CD8-positive, alpha-beta memory T cell (primary cell): Measurements from ENCODE around the gene PALLD. TPM values are rescaled to one million over a fixed set of nuclear protein-coding genes. Genes with fewer than 3 reads are reported as not detected.
A peak's percentile ranks its signal among the peaks of the same experiment; 100 is the strongest.

Experiments
- CTCF ChIA-PET: fragments of 350-600 bp; sonication (Branson Sonifier 250); formaldehyde crosslinking; loops from one replicate; lab custom pipeline; 2021; ENCODE audit warnings: antibody characterized with exemption; lab: Charles Lee
- POLR2A ChIA-PET: fragments of 350-600 bp; sonication (Branson Sonifier 250); formaldehyde crosslinking; loops from one replicate; lab custom pipeline; 2021; ENCODE audit warnings: antibody characterized with exemption; lab: Charles Lee
- DNase-seq, 5 donors: peaks; one replicate each; pipeline versions ENCODE4 v3.0.0 to v3.0.0-alpha.2; 2020 to 2022; ENCODE audit warnings: mixed read lengths in 1 of 5
- H3K27ac ChIP-seq: one replicate; pipeline ENCODE4 v1.7.0; 2013; ENCODE audit warnings: low read depth, mild to moderate bottlenecking, low read length, moderate library complexity
- H3K27me3 ChIP-seq: 2 replicates; pipeline ENCODE4 v1.7.0; 2013; ENCODE audit warnings: low read length, mild to moderate bottlenecking; ENCODE audit not compliant: insufficient read depth, poor library complexity, severe bottlenecking
- H3K36me3 ChIP-seq: 2 replicates; pipeline ENCODE4 v1.7.0; 2013; ENCODE audit warnings: mild to moderate bottlenecking, low read length, moderate library complexity; ENCODE audit not compliant: insufficient read depth
- H3K4me1 ChIP-seq: 2 replicates; pipeline ENCODE4 v1.7.0; 2013; ENCODE audit warnings: mild to moderate bottlenecking, low read length, moderate library complexity; ENCODE audit not compliant: insufficient read depth
- H3K4me3 ChIP-seq: 2 replicates; pipeline ENCODE4 v1.7.0; 2013; ENCODE audit warnings: mild to moderate bottlenecking, low read length
- H3K9me3 ChIP-seq: 2 replicates; pipeline ENCODE4 v1.7.0; 2013; ENCODE audit warnings: mild to moderate bottlenecking, low read length
- H3K27ac Mint-ChIP-seq, 8 donors: one replicate each; pipeline ENCODE4 v1.8.0; 2020 to 2021; ENCODE audit warnings: mixed read lengths in 8 of 8, mild to moderate bottlenecking in 6 of 8, inconsistent platforms in 3 of 8, moderate library complexity in 3 of 8
- H3K27me3 Mint-ChIP-seq, 2 donors: one replicate each; pipeline ENCODE4 v1.8.0; 2020 to 2021; ENCODE audit warnings: mixed read lengths in 2 of 2, mild to moderate bottlenecking in 1 of 2, moderate library complexity in 1 of 2
- H3K36me3 Mint-ChIP-seq, 3 donors: one replicate each; pipeline ENCODE4 v1.8.0; 2020 to 2021; ENCODE audit warnings: mixed read lengths in 3 of 3, inconsistent platforms in 1 of 3, mild to moderate bottlenecking in 1 of 3
- H3K4me1 Mint-ChIP-seq, 3 donors: one replicate each; pipeline ENCODE4 v1.8.0; 2020 to 2021; ENCODE audit warnings: mixed read lengths in 3 of 3, inconsistent platforms in 1 of 3, mild to moderate bottlenecking in 1 of 3
- H3K4me3 Mint-ChIP-seq, 7 donors: one replicate each; pipeline ENCODE4 v1.8.0; 2020 to 2021; ENCODE audit warnings: mixed read lengths in 7 of 7, mild to moderate bottlenecking in 6 of 7, moderate library complexity in 4 of 7, inconsistent platforms in 2 of 7
- H3K9me3 Mint-ChIP-seq, 5 donors: one replicate each; pipeline ENCODE4 v1.8.0; 2020 to 2022; ENCODE audit warnings: mixed read lengths in 5 of 5, mild to moderate bottlenecking in 3 of 5, moderate library complexity in 2 of 5, inconsistent platforms in 1 of 5
- polyA plus RNA-seq: library from polyadenylated mRNA; unstranded; fragments of 300-500 nt; fragmentation: Illumina TruSeq; gene quantifications from one replicate; pipeline ENCODE4 v1.2.3, GENCODE V29; 2021
- total RNA-seq, 2 experiments: library from RNA; stranded (reverse); gene quantifications; one replicate each; pipeline ENCODE4 v1.2.3, GENCODE V29; 2021

PALLD gene
- total and polyA plus RNA-seq, 3 experiments from 2014 or later: 0.35 to 0.97 (median 0.47) TPM

DNA sequence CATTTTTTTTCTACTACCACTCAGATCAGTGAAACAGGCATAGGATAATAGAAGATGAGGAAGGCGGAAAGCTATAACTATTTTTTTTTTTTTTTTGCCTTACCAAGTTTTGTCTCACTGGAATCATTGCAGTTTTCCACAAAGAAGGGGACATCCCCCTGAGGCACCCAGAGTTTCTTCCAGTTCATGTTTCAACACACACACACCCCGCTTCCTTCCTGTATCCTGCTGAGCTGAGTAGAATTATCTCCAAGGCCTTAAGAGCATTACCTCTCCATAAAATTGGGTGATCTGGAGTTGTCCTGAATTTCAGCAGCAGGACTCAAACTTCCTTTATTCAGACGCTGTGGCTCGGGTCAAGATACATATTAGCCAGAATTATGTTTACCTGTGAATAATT, 111.9 kb downstream of the PALLD start:
- H3K4me1 ChIP-seq: no peaks in the 10 kb centered on the region
- CTCF ChIA-PET: no interaction called here
- no peaks in the 10 kb centered on the region for H3K36me3 ChIP-seq
- no peaks in the 10 kb centered on the region for H3K4me1 Mint-ChIP-seq
- H3K4me3 ChIP-seq: no peak overlapping the region
- no peaks in the 10 kb centered on the region for H3K36me3 Mint-ChIP-seq
- peaks cover 7 to 16% of the 10 kb centered on the region in 2 donors for H3K27me3 Mint-ChIP-seq
- H3K27ac ChIP-seq: no peak overlapping the region
- H3K9me3 Mint-ChIP-seq: no peaks in the 10 kb centered on the region
- POLR2A ChIA-PET: no interaction called here
- H3K27ac Mint-ChIP-seq: no peak overlapping the region
- no peak for DNase-seq
- H3K27me3 ChIP-seq: no peaks in the 10 kb centered on the region
- H3K9me3 ChIP-seq: no peaks in the 10 kb centered on the region
- no peak overlapping the region for H3K4me3 Mint-ChIP-seq

DNA sequence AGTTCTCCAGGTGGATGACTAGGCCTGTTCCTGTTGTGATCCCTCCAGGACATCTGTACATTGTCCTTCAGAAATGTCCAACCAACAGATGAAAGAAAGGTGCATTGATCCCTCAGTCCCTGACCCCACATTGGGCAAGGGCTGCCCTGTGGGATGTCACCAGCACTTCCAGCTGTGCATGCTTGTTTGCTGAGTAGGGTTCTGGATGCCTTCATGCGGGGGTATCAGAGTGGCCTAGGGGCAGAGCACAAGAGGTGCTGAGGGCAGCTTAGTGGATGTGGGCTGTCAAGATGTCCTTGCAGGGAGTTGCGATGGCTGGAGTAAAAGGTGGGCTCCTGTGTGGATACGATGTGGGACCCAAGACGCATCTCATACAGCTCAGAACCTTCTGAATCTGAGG, 112.5 kb downstream of the PALLD start:
- H3K36me3 Mint-ChIP-seq: no peaks in the 10 kb centered on the region
- peaks cover 7 to 16% of the 10 kb centered on the region in 2 donors for H3K27me3 Mint-ChIP-seq
- H3K4me3 Mint-ChIP-seq: no peak overlapping the region
- H3K36me3 ChIP-seq: no peaks in the 10 kb centered on the region
- no peaks in the 10 kb centered on the region for H3K4me1 Mint-ChIP-seq
- no peaks in the 10 kb centered on the region for H3K9me3 Mint-ChIP-seq
- H3K27me3 ChIP-seq: no peaks in the 10 kb centered on the region
- no peak for DNase-seq
- no peak overlapping the region for H3K27ac Mint-ChIP-seq
- H3K27ac ChIP-seq: no peak overlapping the region
- H3K4me1 ChIP-seq: no peaks in the 10 kb centered on the region
- no peak overlapping the region for H3K4me3 ChIP-seq
- ChIA-PET CTCF (no interaction called here), POLR2A (no interaction called here)
- H3K9me3 ChIP-seq: no peaks in the 10 kb centered on the region

DNA sequence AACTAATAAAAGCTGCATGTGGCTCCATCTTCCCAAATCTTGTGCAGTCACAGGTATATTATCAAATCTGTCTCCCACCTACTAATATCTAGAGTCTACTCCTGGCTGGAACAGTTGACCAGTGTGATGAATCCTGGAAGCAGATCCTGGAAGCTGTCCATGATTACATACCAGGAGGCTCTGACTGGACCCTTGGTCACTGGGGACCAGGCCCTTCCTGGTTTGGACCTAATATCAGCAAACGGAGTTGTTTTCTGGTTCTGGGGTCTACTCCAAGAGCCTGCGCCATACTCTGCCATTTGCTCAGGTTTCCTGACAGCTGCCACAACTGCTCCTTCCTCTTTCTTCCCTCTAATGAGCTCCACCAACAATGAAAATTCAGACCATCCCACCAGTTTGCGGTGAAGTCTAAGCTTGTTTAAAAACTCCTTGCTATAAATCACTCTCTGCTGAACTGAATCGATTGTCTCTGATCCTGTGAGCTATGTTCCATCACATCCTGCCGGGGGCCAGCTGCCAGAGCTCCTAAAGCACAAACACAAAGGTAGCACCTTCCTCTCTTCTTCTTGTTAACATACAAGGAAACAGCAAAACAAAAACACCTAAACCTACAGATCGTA, 114.2 kb downstream of the PALLD start:
- no peak overlapping the region for H3K27ac ChIP-seq
- Mint-ChIP-seq H3K36me3 (no peaks in the 10 kb centered on the region), H3K4me1 (no peaks in the 10 kb centered on the region), H3K4me3 (no peak overlapping the region), H3K9me3 (no peaks in the 10 kb centered on the region), H3K27me3 (peaks cover 7 to 16% of the 10 kb centered on the region in 2 donors), H3K27ac (no peak overlapping the region)
- ChIA-PET POLR2A (no interaction called here), CTCF (no interaction called here)
- no peak for DNase-seq
- H3K27me3 ChIP-seq: no peaks in the 10 kb centered on the region
- H3K36me3 ChIP-seq: no peaks in the 10 kb centered on the region
- no peaks in the 10 kb centered on the region for H3K9me3 ChIP-seq
- H3K4me3 ChIP-seq: no peak overlapping the region
- H3K4me1 ChIP-seq: no peaks in the 10 kb centered on the region

DNA sequence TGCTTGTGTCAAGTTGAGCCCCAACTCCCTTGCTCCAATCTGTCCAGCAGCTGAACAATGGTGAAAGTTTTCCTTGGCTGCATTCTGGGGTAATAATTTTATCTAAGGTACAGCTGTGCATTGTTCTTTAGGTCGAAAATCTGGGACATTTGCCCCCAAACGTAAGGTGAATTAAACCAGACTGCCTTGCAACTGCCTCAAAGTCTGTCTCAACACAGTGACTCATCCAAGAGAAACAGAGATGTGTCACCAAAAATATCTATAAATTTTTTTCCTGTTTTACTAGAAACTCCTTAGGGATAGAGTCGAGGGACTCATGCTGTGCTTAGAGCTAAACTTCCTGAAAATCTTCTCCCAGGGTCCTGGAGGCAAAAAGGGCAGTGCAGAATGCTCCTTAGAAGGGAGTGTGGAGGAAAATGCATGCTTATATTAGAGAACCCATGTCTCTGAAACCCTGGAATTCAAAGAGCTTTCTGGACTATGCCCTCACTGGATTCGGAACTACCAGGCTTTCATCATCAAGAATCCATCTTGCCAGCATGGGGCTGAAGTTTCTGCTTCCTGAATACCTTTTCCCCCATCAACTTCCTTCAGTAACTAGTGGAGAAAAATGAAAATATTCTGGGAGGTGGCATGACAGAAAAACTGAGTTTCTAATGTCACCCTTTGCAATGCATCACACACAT, 115.7 kb downstream of the PALLD start:
- Mint-ChIP-seq H3K9me3 (no peaks in the 10 kb centered on the region), H3K4me3 (no peak overlapping the region), H3K36me3 (no peaks in the 10 kb centered on the region), H3K4me1 (no peaks in the 10 kb centered on the region), H3K27ac (no peak overlapping the region), H3K27me3 (peaks cover 4 to 14% of the 10 kb centered on the region in 2 donors)
- Histone ChIP-seq H3K4me1 (no peaks in the 10 kb centered on the region), H3K4me3 (no peak overlapping the region), H3K27ac (no peak overlapping the region), H3K36me3 (no peaks in the 10 kb centered on the region), H3K9me3 (no peaks in the 10 kb centered on the region), H3K27me3 (no peaks in the 10 kb centered on the region)
- no peak for DNase-seq
- ChIA-PET CTCF (no interaction called here), POLR2A (no interaction called here)

DNA sequence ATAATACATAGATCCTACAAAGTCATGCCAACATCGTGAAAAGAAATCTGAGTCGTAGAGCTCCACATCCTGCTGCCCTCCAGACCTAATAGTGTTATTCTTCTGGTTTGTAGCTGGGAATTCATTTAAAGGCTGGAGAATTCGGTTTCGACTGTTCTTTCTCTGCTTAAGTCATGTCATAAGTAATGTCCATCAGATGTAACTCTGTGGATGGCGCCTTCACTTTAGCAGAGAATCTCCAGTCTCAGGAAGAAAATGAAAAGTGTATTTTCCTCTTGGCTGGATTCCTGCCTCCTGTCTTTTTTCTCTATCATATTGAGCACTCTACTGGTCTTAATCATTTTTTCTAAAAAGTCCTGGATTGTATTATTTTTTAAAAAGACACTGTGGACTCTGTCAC, 117.0 kb downstream of the PALLD start:
- Histone ChIP-seq H3K9me3 (no peaks in the 10 kb centered on the region), H3K4me3 (no peak overlapping the region), H3K27me3 (no peaks in the 10 kb centered on the region), H3K36me3 (no peaks in the 10 kb centered on the region), H3K27ac (no peak overlapping the region), H3K4me1 (no peaks in the 10 kb centered on the region)
- POLR2A ChIA-PET: no interaction called here
- Mint-ChIP-seq H3K4me1 (no peaks in the 10 kb centered on the region), H3K27me3 (peaks cover 5 to 13% of the 10 kb centered on the region in 2 donors), H3K27ac (no peak overlapping the region), H3K36me3 (no peaks in the 10 kb centered on the region), H3K4me3 (no peak overlapping the region), H3K9me3 (no peaks in the 10 kb centered on the region)
- DNase-seq: no peak
- CTCF ChIA-PET: no interaction called here

DNA sequence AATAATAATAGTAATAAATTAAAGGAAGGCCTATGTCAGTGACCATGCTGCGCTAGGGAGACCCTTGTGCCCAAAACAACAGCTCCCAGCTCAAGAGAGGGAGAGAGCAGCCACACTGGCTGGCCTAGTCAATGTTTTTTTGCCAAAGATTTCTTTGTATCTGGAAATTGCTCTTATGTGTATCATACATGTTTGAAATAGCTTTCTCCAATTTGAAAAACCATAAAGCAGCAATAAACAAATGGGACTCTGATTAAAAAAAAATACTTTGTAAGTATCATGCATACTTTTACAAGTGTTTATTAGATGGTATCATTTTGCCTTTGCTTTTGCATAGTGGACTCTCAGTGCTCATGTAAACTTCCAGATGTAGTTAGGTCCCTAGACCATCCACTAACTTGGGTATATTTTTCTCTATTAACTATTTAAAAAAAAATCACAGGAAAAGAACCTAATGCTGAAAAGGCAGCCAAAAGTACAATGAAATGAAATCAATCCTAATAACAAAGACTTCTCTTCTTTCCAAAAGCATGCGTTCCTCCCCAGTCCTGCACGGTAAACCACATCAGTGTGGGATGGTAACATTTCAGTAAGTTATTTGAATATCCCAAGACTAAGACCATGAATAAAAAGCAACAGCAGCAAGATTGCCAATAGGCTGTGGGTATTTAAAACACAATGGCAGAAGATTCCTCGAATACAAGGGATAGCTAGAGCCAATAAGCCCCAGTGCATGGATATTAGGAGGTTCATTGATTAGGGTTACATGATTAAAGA, 117.6 kb downstream of the PALLD start:
- Histone ChIP-seq H3K4me3 (no peak overlapping the region), H3K27me3 (no peaks in the 10 kb centered on the region), H3K9me3 (no peaks in the 10 kb centered on the region), H3K27ac (no peak overlapping the region), H3K4me1 (no peaks in the 10 kb centered on the region), H3K36me3 (no peaks in the 10 kb centered on the region)
- no peak for DNase-seq
- Mint-ChIP-seq H3K4me3 (no peak overlapping the region), H3K4me1 (no peaks in the 10 kb centered on the region), H3K9me3 (no peaks in the 10 kb centered on the region), H3K27me3 (peaks cover 9 to 16% of the 10 kb centered on the region in 2 donors), H3K27ac (peak overlapping the region in 1 of 8 donors; percentile 4), H3K36me3 (no peaks in the 10 kb centered on the region)
- ChIA-PET POLR2A (no interaction called here), CTCF (no interaction called here)

DNA sequence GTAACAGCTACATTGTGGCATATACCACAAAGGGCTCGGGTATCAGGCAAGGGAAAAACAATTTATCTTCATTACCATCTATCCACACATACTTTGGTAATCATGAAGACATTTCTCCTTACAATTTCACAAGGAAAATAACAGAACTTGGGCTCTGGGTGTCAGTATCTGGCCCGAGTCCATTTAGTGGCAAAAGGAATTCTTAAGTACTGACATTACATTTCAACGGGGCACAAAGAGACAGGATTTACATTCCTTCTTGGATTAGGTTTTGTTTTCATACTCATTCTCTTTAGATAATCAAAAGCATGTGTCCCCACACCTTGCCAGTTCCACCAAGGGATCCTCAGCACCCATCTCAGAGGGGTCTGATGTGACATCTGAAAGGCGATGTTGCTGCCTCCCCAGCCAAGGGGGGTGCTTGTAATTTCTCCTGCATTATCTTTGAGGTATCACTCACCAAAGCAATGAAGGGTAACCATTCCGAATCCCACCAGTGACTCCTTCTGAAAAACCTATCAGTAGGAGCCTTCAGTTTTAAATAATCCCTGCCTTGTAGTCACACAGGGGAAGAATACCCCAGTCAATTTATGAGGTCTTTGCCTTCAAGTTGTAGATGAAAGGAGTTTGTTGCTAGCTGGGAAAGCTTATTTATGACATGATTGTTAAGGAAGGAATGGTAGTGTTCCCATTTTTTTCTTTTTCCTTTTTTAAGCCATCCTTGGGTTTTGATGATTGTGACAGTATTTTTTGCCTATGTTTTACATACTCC, 118.6 kb downstream of the PALLD start:
- CTCF ChIA-PET: no interaction called here
- no peaks in the 10 kb centered on the region for H3K9me3 ChIP-seq
- DNase-seq: no peak
- H3K27ac ChIP-seq: no peak overlapping the region
- Mint-ChIP-seq H3K9me3 (no peaks in the 10 kb centered on the region), H3K4me1 (no peaks in the 10 kb centered on the region), H3K36me3 (no peaks in the 10 kb centered on the region), H3K27me3 (peaks cover 12 to 20% of the 10 kb centered on the region in 2 donors), H3K4me3 (no peak overlapping the region), H3K27ac (no peak overlapping the region)
- POLR2A ChIA-PET: no interaction called here
- no peaks in the 10 kb centered on the region for H3K27me3 ChIP-seq
- no peak overlapping the region for H3K4me3 ChIP-seq
- no peaks in the 10 kb centered on the region for H3K36me3 ChIP-seq
- H3K4me1 ChIP-seq: no peaks in the 10 kb centered on the region
